Prostate gland (tissue), 2 donors: Measurements from ENCODE around the gene EDAR. TPM values are rescaled to one million over a fixed set of nuclear protein-coding genes. Genes with fewer than 3 reads are reported as not detected.

ENCODE experiments used
- DNase-seq: peaks from one replicate; pipeline ENCODE4 v3.0.0-alpha.2; 2019; ENCODE audit warnings: low spot score
- H3K27ac ChIP-seq, 2 donors: fragments of 200-600 bp; sonication (generic); 2 replicates each; pipeline ENCODE4 v1.5.1; 2017 to 2019
- H3K27me3 ChIP-seq: fragments of 200-600 bp; sonication (generic); replicated peaks from 2 replicates; pipeline ENCODE4 v1.5.1; 2019; ENCODE audit not compliant: insufficient read depth
- H3K36me3 ChIP-seq, 2 donors: fragments of 200-600 bp; sonication (generic); 1 replicate in 1 of 2; 2 replicates in 1 of 2; pipeline versions ENCODE4 v1.5.1 to v1.8.1; 2017 to 2019
- H3K4me1 ChIP-seq: fragments of 200-600 bp; sonication (generic); replicated peaks from 2 replicates; pipeline ENCODE4 v1.5.1; 2019
- H3K4me3 ChIP-seq, 2 donors: fragments of 200-600 bp; sonication (generic); 2 replicates each; pipeline ENCODE4 v1.5.1; 2017 to 2019
- H3K9me3 ChIP-seq: fragments of 200-600 bp; sonication (generic); 2 replicates; pipeline ENCODE4 v1.5.1; 2017
- CTCF ChIP-seq, 4 experiments: fragments of 200-600 bp in 2 of 4; fragments of 450-650 bp in 2 of 4; sonication (generic) in 2 of 4; IDR thresholded peaks; 1 replicate in 3 of 4; 2 replicates in 1 of 4; pipeline ENCODE4 v1.5.1; 2016 to 2019; ENCODE audit warnings: antibody characterized with exemption in 4 of 4, mild to moderate bottlenecking in 2 of 4, moderate library complexity in 2 of 4
- POLR2A ChIP-seq: fragments of 450-650 bp; IDR thresholded peaks from one replicate; pipeline ENCODE4 v1.6.1; 2016; ENCODE audit warnings: antibody characterized with exemption, mild to moderate bottlenecking
- POLR2AphosphoS5 ChIP-seq: sonication (generic); formaldehyde crosslinking; IDR thresholded peaks from one replicate; pipeline ENCODE4 v1.6.1; 2017; ENCODE audit warnings: antibody characterized with exemption
- WGBS: methylation state at CpG from one replicate; pipeline ENCODE4 v1.1.5; 2018; 5-methylcytosine and 5-hydroxymethylcytosine counted together
- intact Hi-C: fragments of 100-400 bp; cut with DNase I; formaldehyde crosslinking; loops from one replicate; pipeline ENCODE4 v1.14.2; 2022
- total RNA-seq, 2 donors: library from RNA; depleted of rRNA; stranded (reverse); fragments of >200 nt; gene quantifications; one replicate each; pipeline ENCODE4 v1.1.0, GENCODE V29; 2016

EDAR gene
- total RNA-seq, 2 donors from 2014 or later, result 0.46 to 0.68 TPM

GRCh38 chr2:108944601-108945331 lies 44.3 kb downstream of the EDAR start:
- intact Hi-C loops, result no loop called here
- WGBS, result 38% methylated on average over 13 of the region's 16 CpGs
- peak; percentile 43 for DNase-seq
- Histone ChIP-seq H3K36me3 (no peaks in the 10 kb centered on the region), H3K27ac (peak overlapping the region in 1 of 2 donors; percentile 28), H3K4me3 (no peak overlapping the region), H3K4me1 (peaks cover 10% of the 10 kb centered on the region), H3K27me3 (no peaks in the 10 kb centered on the region), H3K9me3 (no peaks in the 10 kb centered on the region)
- TF ChIP-seq POLR2A, result no peak
- TF ChIP-seq POLR2AphosphoS5, result peak; percentile 41
- TF ChIP-seq CTCF (IDR thresholded peaks at IDR 0.05), result peak in 1 of 4 experiments; percentile 44

- H3K4me3 ChIP-seq, result no peak overlapping the region
- H3K36me3 ChIP-seq, result no peaks in the 10 kb centered on the region
- WGBS, result 35% methylated on average over 6 of the region's 6 CpGs
- no peaks in the 10 kb centered on the region for H3K9me3 ChIP-seq
- H3K27ac ChIP-seq, result peak overlapping the region; percentile 12 to 28
- H3K4me1 ChIP-seq, result peaks cover 10% of the 10 kb centered on the region
- peak; percentile 46 for DNase-seq
- TF ChIP-seq CTCF (IDR thresholded peaks at IDR 0.05) (no peak), POLR2AphosphoS5 (peak; percentile 18)
- H3K27me3 ChIP-seq, result no peaks in the 10 kb centered on the region
- intact Hi-C loops, result no loop called here
These were observed 45.3 kb downstream of the EDAR start for GRCh38 chr2:108943751-108944150.

GRCh38 chr2:108942888-108943287 lies 46.1 kb downstream of the EDAR start:
- WGBS, result 46% methylated on average over 15 of the region's 15 CpGs

GRCh38 chr2:108942231-108942825 lies 46.7 kb downstream of the EDAR start:
- H3K4me3 ChIP-seq, result no peak overlapping the region
- H3K27me3 ChIP-seq, result no peaks in the 10 kb centered on the region
- intact Hi-C loops, result no loop called here
- no peaks in the 10 kb centered on the region for H3K9me3 ChIP-seq
- H3K36me3 ChIP-seq, result no peaks in the 10 kb centered on the region
- peaks cover 10% of the 10 kb centered on the region for H3K4me1 ChIP-seq
- peak overlapping the region; percentile 12 to 34 for H3K27ac ChIP-seq
- TF ChIP-seq CTCF (IDR thresholded peaks at IDR 0.05) (no peak), POLR2AphosphoS5 (no peak), POLR2A (no peak)
- 74% methylated on average over 34 of the region's 34 CpGs for WGBS
- DNase-seq, result no peak

More at GRCh38 chr2:108942888-108943287, 46.1 kb downstream of the EDAR start:
- TF ChIP-seq POLR2AphosphoS5 (peak; percentile 83), CTCF (IDR thresholded peaks at IDR 0.05) (no peak), POLR2A (no peak)
- Histone ChIP-seq H3K27me3 (no peaks in the 10 kb centered on the region), H3K36me3 (no peaks in the 10 kb centered on the region), H3K27ac (peak overlapping the region; percentile 12 to 34), H3K9me3 (no peaks in the 10 kb centered on the region), H3K4me3 (no peak overlapping the region), H3K4me1 (peaks cover 10% of the 10 kb centered on the region)
- intact Hi-C loops, result no loop called here
- peak; percentile 63 for DNase-seq

- WGBS, result 95% methylated on average over 9 of the region's 9 CpGs
- Histone ChIP-seq H3K27me3 (no peaks in the 10 kb centered on the region), H3K27ac (no peak overlapping the region), H3K4me1 (peaks cover 10% of the 10 kb centered on the region), H3K9me3 (no peaks in the 10 kb centered on the region), H3K36me3 (no peaks in the 10 kb centered on the region), H3K4me3 (no peak overlapping the region)
- intact Hi-C loops, result no loop called here
- no peak for DNase-seq
- TF ChIP-seq CTCF (IDR thresholded peaks at IDR 0.05) (no peak), POLR2A (no peak), POLR2AphosphoS5 (no peak)
These were observed 47.3 kb downstream of the EDAR start for GRCh38 chr2:108941767-108942166.
